Smooth muscle cell (in vitro differentiated cells): Measurements from ENCODE around the gene AFAP1. TPM values are rescaled to one million over a fixed set of nuclear protein-coding genes. Genes with fewer than 3 reads are reported as not detected.

ENCODE experiments used
- DNase-seq: peaks from one replicate; lab custom pipeline; 2025; ENCODE audit not compliant: unreplicated experiment; lab: John Stamatoyannopoulos, UW
- H2AFZ ChIP-seq: fragments of 200-600 bp; sonication (generic); 2 replicates; pipeline ENCODE4 v1.6.0; 2016; ENCODE audit warnings: antibody characterized with exemption, low read depth, mild to moderate bottlenecking
- H3F3A ChIP-seq: fragments of 200-600 bp; sonication (generic); 2 replicates; pipeline ENCODE4 v1.6.0; 2017; ENCODE audit warnings: antibody characterized with exemption, low read depth
- H3K27ac ChIP-seq: fragments of 200-600 bp; sonication (generic); 2 replicates; pipeline ENCODE4 v1.5.1; 2016; ENCODE audit warnings: low read depth, mild to moderate bottlenecking
- H3K27me3 ChIP-seq: fragments of 200-600 bp; sonication (generic); 2 replicates; pipeline ENCODE4 v1.6.1; 2016; ENCODE audit warnings: low read depth, mild to moderate bottlenecking
- H3K36me3 ChIP-seq: fragments of 200-600 bp; sonication (generic); 2 replicates; pipeline ENCODE4 v1.5.1; 2016; ENCODE audit warnings: low read depth
- H3K4me1 ChIP-seq: fragments of 200-600 bp; sonication (generic); 2 replicates; pipeline ENCODE4 v1.5.1; 2016; ENCODE audit warnings: low read depth
- H3K4me2 ChIP-seq: fragments of 200-600 bp; sonication (generic); 2 replicates; pipeline ENCODE4 v1.6.0; 2016; ENCODE audit warnings: mild to moderate bottlenecking
- H3K4me3 ChIP-seq: fragments of 200-600 bp; sonication (generic); 2 replicates; pipeline ENCODE4 v1.5.1; 2016; ENCODE audit warnings: mild to moderate bottlenecking
- H3K79me2 ChIP-seq: fragments of 200-600 bp; sonication (generic); 2 replicates; pipeline ENCODE4 v1.6.0; 2016; ENCODE audit warnings: low read depth, mild to moderate bottlenecking
- H3K9ac ChIP-seq: fragments of 200-600 bp; sonication (generic); 2 replicates; pipeline ENCODE4 v1.6.0; 2016; ENCODE audit warnings: low read depth
- H3K9me3 ChIP-seq: fragments of 200-600 bp; sonication (generic); replicated peaks from 2 replicates; pipeline ENCODE4 v1.5.1; 2016; ENCODE audit warnings: low read depth
- H4K20me1 ChIP-seq: fragments of 200-600 bp; sonication (generic); 2 replicates; pipeline ENCODE4 v1.6.0; 2016; ENCODE audit warnings: low read depth
- CTCF ChIP-seq: fragments of 200-600 bp; sonication (generic); IDR thresholded peaks from 2 replicates; pipeline ENCODE4 v1.5.1; 2017; ENCODE audit warnings: borderline replicate concordance, mild to moderate bottlenecking, antibody characterized with exemption; ENCODE audit not compliant: insufficient read depth, poor library complexity, severe bottlenecking
- WGBS: methylation state at CpG from one replicate; pipeline ENCODE4 v1.1.7; 2016; ENCODE audit warnings: low lambda C conversion rate; 5-methylcytosine and 5-hydroxymethylcytosine counted together
- polyA plus RNA-seq: library from polyadenylated mRNA; unstranded; fragments of >200 nt; fragmentation: Nextera tagmentation; extraction: Ambion mirVana; gene quantifications from 2 replicates; pipeline ENCODE4 v1.2.1, GENCODE V29; 2016
- total RNA-seq: library from RNA; depleted of rRNA; stranded (reverse); fragments of >200 nt; gene quantifications from 2 replicates; pipeline ENCODE4 v1.2.3, GENCODE V29; 2014

The AFAP1 gene
- total and polyA plus RNA-seq, 2 experiments from 2014 or later: 12.6 to 24.8 TPM

- H3K79me2 ChIP-seq: peaks cover 23% of the 10 kb centered on the region
- H3K4me3 ChIP-seq: no peak overlapping the region
- no peak for TF ChIP-seq CTCF
- H3K4me2 ChIP-seq: no peak overlapping the region
- 97% methylated on average over 11 of the region's 11 CpGs for WGBS
- no peaks in the 10 kb centered on the region for H4K20me1 ChIP-seq
- H3K9me3 ChIP-seq: no peaks in the 10 kb centered on the region
- peak overlapping the region; percentile 35 for H3K27ac ChIP-seq
- H3K27me3 ChIP-seq: no peaks in the 10 kb centered on the region
- DNase-seq: no peak
- H2AFZ ChIP-seq: no peak overlapping the region
- no peaks in the 10 kb centered on the region for H3K36me3 ChIP-seq
- no peak overlapping the region for H3K9ac ChIP-seq
- peaks cover 29% of the 10 kb centered on the region for H3F3A ChIP-seq
- H3K4me1 ChIP-seq: peaks cover 21% of the 10 kb centered on the region
These were observed 112.8 kb downstream of the AFAP1 start for GRCh38 chr4:7826909-7827306.

GRCh38 chr4:7826176-7826908 lies 113.3 kb downstream of the AFAP1 start:
- H3K9me3 ChIP-seq: no peaks in the 10 kb centered on the region
- no peak overlapping the region for H3K4me2 ChIP-seq
- peak overlapping the region; percentile 35 for H3K27ac ChIP-seq
- no peak overlapping the region for H2AFZ ChIP-seq
- H3K4me1 ChIP-seq: peaks cover 21% of the 10 kb centered on the region
- H3K79me2 ChIP-seq: peaks cover 23% of the 10 kb centered on the region
- peaks cover 27% of the 10 kb centered on the region for H3F3A ChIP-seq
- 85% methylated on average over 12 of the region's 12 CpGs for WGBS
- no peak for TF ChIP-seq CTCF
- H4K20me1 ChIP-seq: no peaks in the 10 kb centered on the region
- DNase-seq: no peak
- H3K36me3 ChIP-seq: no peaks in the 10 kb centered on the region
- H3K27me3 ChIP-seq: no peaks in the 10 kb centered on the region
- H3K4me3 ChIP-seq: no peak overlapping the region
- H3K9ac ChIP-seq: no peak overlapping the region

GRCh38 chr4:7824218-7824617 lies 115.4 kb downstream of the AFAP1 start:
- H3K79me2 ChIP-seq: peaks cover 7% of the 10 kb centered on the region
- no peaks in the 10 kb centered on the region for H3K27me3 ChIP-seq
- no peak for DNase-seq
- no peak overlapping the region for H3K4me2 ChIP-seq
- no peak overlapping the region for H2AFZ ChIP-seq
- no peak overlapping the region for H3K9ac ChIP-seq
- no peaks in the 10 kb centered on the region for H3K9me3 ChIP-seq
- WGBS: 58% methylated on average over 5 of the region's 5 CpGs
- peaks cover 21% of the 10 kb centered on the region for H3K4me1 ChIP-seq
- H3F3A ChIP-seq: peaks cover 20% of the 10 kb centered on the region
- H3K27ac ChIP-seq: no peak overlapping the region
- H4K20me1 ChIP-seq: no peaks in the 10 kb centered on the region
- no peaks in the 10 kb centered on the region for H3K36me3 ChIP-seq
- no peak for TF ChIP-seq CTCF
- H3K4me3 ChIP-seq: no peak overlapping the region

GRCh38 chr4:7823416-7823824 lies 116.2 kb downstream of the AFAP1 start:
- Histone ChIP-seq H3F3A (peaks cover 13% of the 10 kb centered on the region), H3K4me1 (peaks cover 15% of the 10 kb centered on the region), H3K9ac (no peak overlapping the region), H3K27ac (peak overlapping the region; percentile 70), H3K27me3 (no peaks in the 10 kb centered on the region), H3K79me2 (peaks cover 7% of the 10 kb centered on the region), H3K36me3 (no peaks in the 10 kb centered on the region), H3K4me3 (no peak overlapping the region), H3K4me2 (peak overlapping the region; percentile 43), H4K20me1 (no peaks in the 10 kb centered on the region), H2AFZ (no peak overlapping the region), H3K9me3 (no peaks in the 10 kb centered on the region)
- 47% methylated on average over 9 of the region's 9 CpGs for WGBS
- DNase-seq: no peak
- no peak for TF ChIP-seq CTCF
